GM19324 (cell line): Measurements from ENCODE around the gene LIN37.
"Not testable (repeated sequence)": the region's sequence is repeated elsewhere in the genome, so short reads cannot be mapped to it uniquely, and the experiment has no call there.

Source experiments
- ATAC-seq: cut with Tn5 transposase; IDR thresholded peaks from one replicate; pipeline ENCODE4 v1.9.1; 2021; ENCODE audit warnings: mild to moderate bottlenecking, moderate library complexity; ENCODE audit not compliant: unreplicated experiment, low FRiP score

The LIN37 gene

DNA sequence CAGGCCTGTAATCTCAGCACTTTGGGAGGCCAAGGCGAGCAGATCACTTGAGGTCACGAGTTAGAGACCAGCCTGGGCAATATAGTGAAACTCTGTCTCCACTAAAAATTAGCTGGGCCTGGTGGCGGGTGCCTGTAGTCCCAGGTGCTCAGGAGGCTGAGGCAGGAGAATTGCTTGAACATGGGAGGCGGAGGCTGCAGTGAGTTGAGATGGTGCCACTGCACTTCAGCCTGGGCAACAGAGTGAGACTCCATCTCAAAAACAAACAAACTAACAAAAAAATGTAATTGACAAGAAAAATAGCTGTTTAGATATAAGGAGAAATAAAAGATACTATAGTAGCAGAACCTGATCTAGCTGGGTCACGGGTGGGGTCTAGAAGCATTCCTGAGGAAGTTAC, 24.0 kb downstream of the LIN37 start:
- not testable (repeated sequence) for ATAC-seq

DNA sequence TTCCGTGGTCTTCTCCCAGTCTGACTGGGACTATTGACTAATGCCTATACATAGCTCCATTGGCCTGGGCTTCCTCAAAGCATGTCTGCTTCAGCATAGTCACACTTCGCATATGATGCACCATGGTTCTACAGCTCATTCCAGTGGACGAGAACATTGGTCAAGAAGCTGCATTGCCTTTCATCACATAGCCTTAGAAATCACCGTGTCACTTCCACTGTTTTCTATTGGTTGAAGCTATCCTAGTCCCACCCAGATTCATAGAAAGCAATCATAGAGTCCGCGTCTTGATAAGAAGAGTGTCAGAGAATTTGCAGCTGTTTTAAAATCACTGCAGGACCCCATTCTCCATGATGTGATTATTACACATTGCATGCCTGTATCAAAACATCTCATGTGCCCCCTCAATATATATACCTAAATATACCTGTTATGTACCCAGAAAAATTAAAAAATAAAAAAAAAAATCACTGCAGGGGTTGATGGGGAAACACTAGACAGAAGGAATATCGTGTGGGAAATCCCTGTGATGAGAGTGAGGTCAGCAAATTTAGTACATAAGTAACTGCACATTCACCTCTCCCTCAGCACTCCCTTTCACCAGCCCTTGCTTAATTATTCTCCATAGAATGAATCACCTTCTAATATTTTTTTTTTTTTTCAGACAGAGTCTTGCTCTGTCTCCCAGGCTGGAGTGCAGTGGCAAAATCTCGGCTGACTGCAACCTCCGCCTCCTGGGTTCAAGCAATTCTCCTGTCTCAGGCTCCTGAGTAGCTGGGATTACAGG, 24.8 kb downstream of the LIN37 start:
- ATAC-seq, result no peak

DNA sequence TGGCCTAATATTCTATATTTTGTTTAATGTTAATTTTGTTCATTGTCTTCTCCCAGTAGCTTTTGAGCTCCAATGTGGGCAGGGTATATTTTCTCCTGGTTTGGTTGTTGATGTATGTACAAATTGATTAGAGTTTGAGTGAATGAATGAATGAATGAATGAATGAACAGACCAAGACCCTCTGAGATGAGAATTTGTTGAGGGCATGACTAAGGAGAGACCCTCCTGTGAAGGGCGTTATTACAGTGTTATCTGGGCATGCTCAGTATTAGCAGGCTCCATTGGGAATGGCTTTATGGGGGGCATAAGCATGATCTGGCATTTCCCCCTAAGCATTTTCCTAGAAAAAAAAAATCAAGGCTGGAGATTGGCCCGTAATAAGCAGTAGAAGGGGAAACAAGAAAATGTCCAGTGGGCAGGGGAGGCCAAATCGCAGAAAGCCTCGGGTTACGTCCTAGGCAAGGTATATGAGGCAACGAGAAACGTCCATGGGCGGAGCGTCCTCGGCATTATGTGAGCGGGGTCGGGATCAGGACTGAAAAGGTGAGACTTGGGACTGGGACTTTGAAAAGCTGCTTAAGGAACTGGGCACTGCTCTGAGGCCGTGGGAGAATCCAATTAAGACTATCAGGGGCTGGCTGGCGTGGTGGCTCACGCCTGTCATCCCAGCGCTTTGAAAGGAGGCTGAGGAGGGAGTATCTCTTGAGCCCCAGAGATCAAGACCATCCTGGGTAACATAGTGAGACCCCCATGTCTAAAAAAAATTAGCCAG, 26.1 kb downstream of the LIN37 start:
- no peak for ATAC-seq

GRCh38 chr19:35775046-35775297, 26.6 kb downstream of the LIN37 start:
- no peak for ATAC-seq

GRCh38 chr19:35775298-35776101, 27.1 kb downstream of the LIN37 start, which contains the start of gene ARHGAP33:
Gene ARHGAP33, plus strand, starts transcription at chr19:35775564. Its CDS starts 95 bp downstream, at chr19:35775659.
- peak; percentile 97 for ATAC-seq

DNA sequence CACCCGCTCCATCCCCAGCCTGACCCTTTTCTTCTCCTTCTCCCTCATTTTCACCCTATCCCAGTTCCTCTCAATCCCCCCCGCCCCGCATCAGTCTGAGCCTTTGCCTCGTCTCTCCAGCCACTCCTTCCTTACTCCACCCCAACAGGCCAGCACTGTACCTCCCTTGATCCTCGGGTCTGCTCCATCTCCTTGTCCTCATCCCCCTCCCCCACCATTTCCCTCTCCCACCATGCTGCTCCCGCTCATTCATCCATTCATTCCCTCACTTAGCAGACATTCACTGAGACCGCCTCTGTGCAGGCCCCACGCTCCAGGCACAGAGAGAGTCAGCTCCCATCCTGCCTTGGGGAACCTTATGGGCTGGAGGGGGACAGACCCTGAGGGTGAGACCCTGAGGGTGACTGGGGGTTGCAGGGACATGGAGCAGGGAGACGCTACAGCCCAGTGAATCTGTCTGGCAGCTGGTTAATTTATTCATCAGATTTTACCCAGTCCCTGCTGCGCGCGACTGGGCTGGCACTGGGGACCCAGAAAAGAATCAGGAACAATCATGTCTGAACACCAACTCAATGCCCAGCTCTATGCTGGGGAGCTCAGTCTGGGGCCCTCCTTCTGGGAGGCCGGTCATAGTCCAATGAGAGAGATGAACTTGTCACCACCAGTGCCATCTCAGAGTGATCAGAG, 27.9 kb downstream of the LIN37 start:
- ATAC-seq, result no peak

DNA sequence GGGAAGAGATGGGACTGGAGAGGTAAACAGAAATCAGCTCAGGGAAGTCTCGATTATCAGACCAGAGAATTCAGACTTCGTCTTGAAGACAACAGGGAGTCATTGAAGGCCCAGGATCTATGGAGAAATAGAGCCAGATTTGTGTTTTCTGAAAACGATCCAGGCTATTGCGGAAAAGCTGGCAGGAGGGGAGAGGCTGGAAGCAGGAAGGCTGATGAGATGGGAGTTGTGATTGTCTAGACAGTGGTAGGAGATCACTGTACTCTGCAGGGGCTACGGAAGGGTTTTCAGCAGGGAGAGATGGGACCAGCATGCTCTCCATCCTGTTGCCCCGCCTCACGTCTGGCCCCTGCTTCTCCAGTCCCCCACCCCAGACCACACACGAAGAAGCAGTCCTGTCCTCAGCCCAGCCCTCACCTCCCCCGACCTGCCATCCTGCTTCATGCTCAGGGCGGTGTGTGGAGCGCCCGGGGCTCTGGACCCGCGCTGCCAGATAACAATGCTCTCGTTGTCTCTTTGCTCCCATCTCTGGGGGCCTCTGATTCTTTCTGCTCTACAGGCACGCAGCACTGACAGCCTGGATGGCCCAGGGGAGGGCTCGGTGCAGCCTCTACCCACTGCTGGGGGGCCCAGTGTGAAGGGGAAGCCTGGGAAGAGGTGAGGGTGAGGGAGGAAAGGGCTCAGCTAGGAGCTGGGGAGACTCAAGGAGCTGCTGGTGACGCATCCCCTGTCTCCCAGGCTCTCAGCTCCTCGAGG, 28.9 kb downstream of the LIN37 start:
- ATAC-seq, result no peak

GRCh38 chr19:35777961-35778360, 29.6 kb downstream of the LIN37 start:
- no peak for ATAC-seq

GRCh38 chr19:35779033-35779432, 30.7 kb downstream of the LIN37 start:
- ATAC-seq, result no peak

DNA sequence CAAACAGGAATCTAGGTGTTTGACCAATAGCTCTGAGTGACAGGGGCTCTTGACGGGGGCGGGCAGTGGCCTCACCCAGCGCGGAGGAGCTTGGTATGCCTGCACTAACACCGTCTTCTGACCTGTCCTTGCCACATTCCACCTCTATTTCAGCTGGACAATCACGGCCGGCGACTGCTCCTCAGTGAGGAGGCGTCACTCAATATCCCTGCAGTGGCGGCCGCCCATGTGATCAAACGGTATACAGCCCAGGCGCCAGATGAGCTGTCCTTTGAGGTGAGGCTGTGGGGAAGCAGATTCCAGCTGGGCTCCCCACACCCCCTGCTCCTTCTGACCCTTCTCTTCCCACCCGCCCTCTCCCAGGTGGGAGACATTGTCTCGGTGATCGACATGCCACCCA, 31.7 kb downstream of the LIN37 start:
- ATAC-seq, result no peak

DNA sequence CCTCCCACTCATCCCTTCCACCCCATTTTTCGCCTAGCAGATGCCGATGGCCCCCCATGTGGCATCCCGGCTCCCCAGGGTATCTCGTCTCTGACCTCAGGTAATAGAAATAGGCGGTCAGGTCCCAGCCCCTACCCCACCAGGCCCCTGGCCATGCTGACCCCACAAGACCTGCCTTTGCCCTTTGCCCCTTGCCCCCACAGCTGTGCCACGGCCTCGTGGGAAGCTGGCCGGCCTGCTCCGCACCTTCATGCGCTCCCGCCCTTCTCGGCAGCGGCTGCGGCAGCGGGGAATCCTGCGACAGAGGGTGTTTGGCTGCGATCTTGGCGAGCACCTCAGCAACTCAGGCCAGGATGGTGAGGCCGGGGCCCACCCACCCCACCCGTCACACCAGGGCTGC, 32.3 kb downstream of the LIN37 start:
- no peak for ATAC-seq

GRCh38 chr19:35781650-35782049, 33.3 kb downstream of the LIN37 start:
- no peak for ATAC-seq

GRCh38 chr19:35782589-35782988, 34.2 kb downstream of the LIN37 start:
- no peak for ATAC-seq

- no peak for ATAC-seq
Measured at GRCh38 chr19:35783469-35784434, 35.4 kb downstream of the LIN37 start.

GRCh38 chr19:35784503-35785338, 36.3 kb downstream of the LIN37 start:
- no peak for ATAC-seq

DNA sequence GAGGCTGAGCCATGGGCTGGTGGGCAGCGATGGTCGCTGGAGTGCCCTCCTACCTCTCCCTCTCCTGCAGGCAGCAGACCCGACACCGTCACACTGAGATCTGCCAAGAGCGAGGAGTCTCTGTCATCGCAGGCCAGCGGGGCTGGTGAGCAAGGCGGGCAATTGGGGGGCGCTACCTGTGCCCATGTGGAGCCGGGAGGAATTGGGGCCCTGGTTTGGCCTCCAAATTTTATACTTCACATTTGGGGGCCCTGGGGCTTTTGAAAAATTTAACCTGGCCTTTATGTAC, 36.9 kb downstream of the LIN37 start:
- no peak for ATAC-seq

DNA sequence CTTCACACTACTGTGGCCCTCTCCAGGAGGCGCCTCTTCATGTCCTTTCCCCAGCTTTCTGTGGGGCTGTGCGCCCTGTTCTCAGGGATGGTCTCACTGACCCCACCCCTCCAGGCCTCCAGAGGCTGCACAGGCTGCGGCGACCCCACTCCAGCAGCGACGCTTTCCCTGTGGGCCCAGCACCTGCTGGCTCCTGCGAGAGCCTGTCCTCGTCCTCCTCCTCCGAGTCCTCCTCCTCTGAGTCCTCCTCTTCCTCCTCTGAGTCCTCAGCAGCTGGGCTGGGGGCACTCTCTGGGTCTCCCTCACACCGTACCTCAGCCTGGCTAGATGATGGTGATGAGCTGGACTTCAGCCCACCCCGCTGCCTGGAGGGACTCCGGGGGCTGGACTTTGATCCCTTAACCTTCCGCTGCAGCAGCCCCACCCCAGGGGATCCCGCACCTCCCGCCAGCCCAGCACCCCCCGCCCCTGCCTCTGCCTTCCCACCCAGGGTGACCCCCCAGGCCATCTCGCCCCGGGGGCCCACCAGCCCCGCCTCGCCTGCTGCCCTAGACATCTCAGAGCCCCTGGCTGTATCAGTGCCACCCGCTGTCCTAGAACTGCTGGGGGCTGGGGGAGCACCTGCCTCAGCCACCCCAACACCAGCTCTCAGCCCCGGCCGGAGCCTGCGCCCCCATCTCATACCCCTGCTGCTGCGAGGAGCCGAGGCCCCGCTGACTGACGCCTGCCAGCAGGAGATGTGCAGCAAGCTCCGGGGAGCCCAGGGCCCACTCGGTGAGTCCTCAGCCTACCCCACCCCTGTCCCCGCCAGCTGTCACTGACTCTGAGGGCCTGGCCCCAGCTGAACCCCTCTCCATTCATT, 38.2 kb downstream of the LIN37 start:
- no peak for ATAC-seq
